ENCODE data around the gene RELN.

GRCh38 chr7:103795107-103795506, 194.4 kb downstream of the RELN start:
- TF ChIP-seq TAF1 (IDR thresholded peaks at IDR 0.05; ENCODE audit: borderline replicate concordance, insufficient read depth, low read length) (no peak), REST (IDR thresholded peaks at IDR 0.05; ENCODE audit: insufficient read depth in 1 of 2, low read depth in 2 of 2, low read length in 2 of 2) (no peak), SIN3A (IDR thresholded peaks at IDR 0.05; ENCODE audit: borderline replicate concordance, insufficient read depth, low read length) (no peak), POLR2AphosphoS5 (IDR thresholded peaks at IDR 0.05; ENCODE audit: low read depth, low read length) (no peak)

Data from PFSK-1 (cell line).